CD4-positive, alpha-beta T cell (primary cell): Measurements from ENCODE around the gene WDR54. TPM values are rescaled to one million over a fixed set of nuclear protein-coding genes. Genes with fewer than 3 reads are reported as not detected.
"Not testable (repeated sequence)": the region's sequence is repeated elsewhere in the genome, so short reads cannot be mapped to it uniquely, and the experiment has no call there.

Experiments
- ATAC-seq: fragments of 200-7000 bp; cut with Tn5 transposase; one replicate; pipeline ENCODE4 v1.10.0; 2022; ENCODE audit warnings: mild to moderate bottlenecking; ENCODE audit not compliant: poor library complexity
- CTCF ChIA-PET: fragments of 350-600 bp; sonication (Branson Sonifier 250); formaldehyde crosslinking; loops from one replicate; lab custom pipeline; 2021; ENCODE audit warnings: antibody characterized with exemption, inconsistent platforms; lab: Charles Lee
- POLR2A ChIA-PET: fragments of 350-600 bp; sonication (Branson Sonifier 250); formaldehyde crosslinking; loops from one replicate; lab custom pipeline; 2021; ENCODE audit warnings: antibody characterized with exemption, inconsistent platforms; lab: Charles Lee
- DNase-seq, 14 experiments: peaks; one replicate each; pipeline ENCODE4 v3.0.0-alpha.2; 2013 to 2020; ENCODE audit warnings: mixed read lengths in 2 of 14
- H3K27ac ChIP-seq, 2 donors: one replicate each; pipeline versions ENCODE4 v1.5.1 to v1.7.0; 2013; ENCODE audit warnings: low read length in 2 of 2, low read depth in 1 of 2, mild to moderate bottlenecking in 1 of 2
- H3K27me3 ChIP-seq, 2 experiments: 1 replicate in 1 of 2; 2 replicates in 1 of 2; pipeline versions ENCODE4 v1.6.1 to v1.7.0; 2013; ENCODE audit warnings: low read length in 2 of 2, control low read depth in 1 of 2, mild to moderate bottlenecking in 1 of 2, moderate library complexity in 1 of 2; ENCODE audit not compliant: insufficient read depth in 2 of 2, control insufficient read depth in 1 of 2
- H3K36me3 ChIP-seq: one replicate; pipeline ENCODE4 v1.6.1; 2013; ENCODE audit warnings: low read length, control low read depth; ENCODE audit not compliant: insufficient read depth
- H3K4me1 ChIP-seq: one replicate; pipeline ENCODE4 v1.6.1; 2013; ENCODE audit warnings: low read length, control low read depth; ENCODE audit not compliant: insufficient read depth
- H3K4me3 ChIP-seq: one replicate; pipeline ENCODE4 v1.5.1; 2013; ENCODE audit warnings: mild to moderate bottlenecking, low read length, moderate library complexity
- H3K9me3 ChIP-seq, 2 experiments: 1 replicate in 1 of 2; 2 replicates in 1 of 2; pipeline versions ENCODE4 v1.6.1 to v1.7.0; 2013; ENCODE audit warnings: low read length in 2 of 2, mild to moderate bottlenecking in 2 of 2, control low read depth in 1 of 2, moderate library complexity in 1 of 2; ENCODE audit not compliant: control insufficient read depth in 1 of 2, insufficient read depth in 1 of 2
- H3K27ac Mint-ChIP-seq: one replicate; pipeline ENCODE4 v1.8.0; 2020; ENCODE audit warnings: mixed read lengths
- H3K27me3 Mint-ChIP-seq: one replicate; pipeline ENCODE4 v1.8.0; 2021; ENCODE audit warnings: mixed read lengths
- H3K36me3 Mint-ChIP-seq: one replicate; pipeline ENCODE4 v1.8.0; 2021; ENCODE audit warnings: low read depth, mixed read lengths
- H3K4me1 Mint-ChIP-seq: one replicate; pipeline ENCODE4 v1.8.0; 2021; ENCODE audit warnings: low read depth, mixed read lengths
- H3K4me3 Mint-ChIP-seq: one replicate; pipeline ENCODE4 v1.8.0; 2020; ENCODE audit warnings: mild to moderate bottlenecking, mixed read lengths
- H3K9me3 Mint-ChIP-seq: one replicate; pipeline ENCODE4 v1.8.0; 2020; ENCODE audit warnings: mixed read lengths
- CTCF ChIP-seq: fragments of 200-600 bp; IDR thresholded peaks from one replicate; pipeline ENCODE4 v1.8.0; 2022; ENCODE audit warnings: antibody characterized with exemption, mild to moderate bottlenecking
- intact Hi-C, 2 experiments: fragments of 100-400 bp; cut with DNase I in 1 of 2; cut with micrococcal nuclease in 1 of 2; formaldehyde crosslinking; loops; one replicate each; pipeline versions ENCODE4 v1.15.1 to v1.9.0; 2023 to 2025; cut with DNase I, micrococcal nuclease
- total RNA-seq, 174 experiments: library from RNA in 2 of 174; stranded (reverse) in 2 of 174; gene quantifications; one replicate each; pipeline ENCODE4 v1.2.3 and lab custom pipeline; 2021 to 2026

WDR54 gene
- total RNA-seq, 2 experiments from 2014 or later: 21.7 to 25.1 TPM

- Mint-ChIP-seq H3K4me1 (peaks cover 64% of the 10 kb centered on the region), H3K36me3 (peaks cover 32% of the 10 kb centered on the region), H3K27me3 (no peaks in the 10 kb centered on the region), H3K27ac (peak overlapping the region; percentile 98), H3K9me3 (no peaks in the 10 kb centered on the region), H3K4me3 (peak overlapping the region; percentile 95)
- ATAC-seq: peak; percentile 59
- TF ChIP-seq CTCF: no peak
- POLR2A ChIA-PET: interaction anchor here (0.9 to 6.5 kb wide), 29 partner anchors 13 to 1224 kb away, joined by 3 to 225 read pairs (median 5); partner anchors contain the start of genes AUP1, C2orf81, CCDC142 and CCT7
- CTCF ChIA-PET: interaction anchor here (0.9 to 6.2 kb wide), 5 partner anchors 14 to 75 kb away, joined by 3 to 61 read pairs (median 5); partner anchors contain the start of genes CCDC142, MRPL53 and TTC31
- intact Hi-C loops: loop anchor here (1.0 to 10.0 kb wide), 5 partner anchors 15 to 1223 kb away; partner anchors contain the start of genes CCT7 (in 2 of the 2), PRADC1 (in 2 of the 2), MRPL53 (in 1 of the 2) and TPRKB (in 1 of the 2)
- H3K36me3 ChIP-seq: peaks cover 18% of the 10 kb centered on the region
- H3K27ac ChIP-seq: peak overlapping the region; percentile 100
- peak; percentile 66 to 91 (median 79) for DNase-seq
- H3K4me3 ChIP-seq: peak overlapping the region; percentile 96
- no peaks in the 10 kb centered on the region for H3K9me3 ChIP-seq
- H3K4me1 ChIP-seq: peaks cover 49% of the 10 kb centered on the region
- no peaks in the 10 kb centered on the region for H3K27me3 ChIP-seq
Measured at GRCh38 chr2:74457549-74458131, 36.1 kb downstream of the WDR54 start.

GRCh38 chr2:74458132-74458937 is 36.8 kb downstream of the WDR54 start, which contains the start of gene WBP1:
Gene WBP1 (plus strand): TSS chr2:74458438. CDS start chr2:74458603, 165 bp downstream.
- no peaks in the 10 kb centered on the region for H3K27me3 Mint-ChIP-seq
- no peak for TF ChIP-seq CTCF
- H3K4me1 Mint-ChIP-seq: peaks cover 64% of the 10 kb centered on the region
- peak within 1 kb of the TSS; percentile 100 for H3K27ac ChIP-seq
- POLR2A ChIA-PET: interaction anchor here (0.5 to 6.5 kb wide), 33 partner anchors 12 to 1225 kb away, joined by 3 to 225 read pairs (median 5); partner anchors contain the start of genes AUP1, C2orf81, CCDC142 and CCT7
- H3K9me3 ChIP-seq: no peaks in the 10 kb centered on the region
- H3K4me1 ChIP-seq: peaks cover 44% of the 10 kb centered on the region
- H3K27ac Mint-ChIP-seq: peak within 1 kb of the TSS; percentile 98
- H3K4me3 ChIP-seq: peak within 1 kb of the TSS; percentile 96
- H3K9me3 Mint-ChIP-seq: no peaks in the 10 kb centered on the region
- peaks cover 39% of the 10 kb centered on the region for H3K36me3 Mint-ChIP-seq
- peak within 1 kb of the TSS; percentile 95 for H3K4me3 Mint-ChIP-seq
- DNase-seq (peak; percentile 96 to 100 (median 98)), ATAC-seq (peak; percentile 80)
- no peaks in the 10 kb centered on the region for H3K27me3 ChIP-seq
- intact Hi-C loops: loop anchor here (1.0 to 10.0 kb wide), 3 partner anchors 14 to 1224 kb away; partner anchors contain the start of genes CCT7 (in 2 of the 2), PRADC1 (in 2 of the 2), MRPL53 (in 1 of the 2) and TTC31 (in 1 of the 2)
- H3K36me3 ChIP-seq: peaks cover 25% of the 10 kb centered on the region
- CTCF ChIA-PET: interaction anchor here (0.6 to 6.2 kb wide), 6 partner anchors 10 to 74 kb away, joined by 3 to 61 read pairs (median 4); partner anchors contain the start of genes CCDC142, MRPL53 and TTC31

GRCh38 chr2:74458938-74459363 is 37.4 kb downstream of the WDR54 start:
- Mint-ChIP-seq H3K27me3 (no peaks in the 10 kb centered on the region), H3K4me1 (peaks cover 65% of the 10 kb centered on the region), H3K36me3 (peaks cover 40% of the 10 kb centered on the region), H3K4me3 (peak overlapping the region; percentile 95), H3K9me3 (no peaks in the 10 kb centered on the region), H3K27ac (peak overlapping the region; percentile 98)
- no peak for ATAC-seq
- Histone ChIP-seq H3K4me3 (peak overlapping the region; percentile 96), H3K27ac (peak overlapping the region; percentile 82 to 100), H3K27me3 (no peaks in the 10 kb centered on the region), H3K4me1 (peaks cover 46% of the 10 kb centered on the region), H3K9me3 (no peaks in the 10 kb centered on the region), H3K36me3 (peaks cover 25% of the 10 kb centered on the region)
- no peak for TF ChIP-seq CTCF
- POLR2A ChIA-PET: interaction anchor here (0.6 to 6.5 kb wide), 24 partner anchors 12 to 721 kb away, joined by 3 to 225 read pairs (median 6); partner anchors contain the start of genes AUP1, C2orf81, CCDC142 and HTRA2
- peak in 1 of 14 experiments; percentile 43 for DNase-seq
- CTCF ChIA-PET: interaction anchor here (0.6 to 6.2 kb wide), 4 partner anchors 10 to 73 kb away, joined by 3 to 61 read pairs (median 8); partner anchors contain the start of genes CCDC142, MRPL53 and TTC31
- intact Hi-C loops: loop anchor here (1.0 to 10.0 kb wide), 3 partner anchors 13 to 1224 kb away; partner anchors contain the start of genes CCT7 (in 2 of the 2), PRADC1 (in 2 of the 2), MRPL53 (in 1 of the 2) and TTC31 (in 1 of the 2)

GRCh38 chr2:74459503-74460118 is 38.1 kb downstream of the WDR54 start:
- peaks cover 66% of the 10 kb centered on the region for H3K4me1 Mint-ChIP-seq
- peaks cover 40% of the 10 kb centered on the region for H3K36me3 Mint-ChIP-seq
- CTCF ChIA-PET: interaction anchor here (6.2 kb wide), 1 partner anchor 22 kb away, joined by 61 read pairs; the partner anchor contains the start of genes CCDC142 and TTC31
- peaks cover 25% of the 10 kb centered on the region for H3K36me3 ChIP-seq
- H3K27ac ChIP-seq: peak overlapping the region in 1 of 2 donors; percentile 4
- peaks cover 48% of the 10 kb centered on the region for H3K4me1 ChIP-seq
- POLR2A ChIA-PET: interaction anchor here (1.7 to 6.5 kb wide), 6 partner anchors 11 to 115 kb away, joined by 5 to 225 read pairs (median 24); partner anchors contain the start of genes C2orf81, CCDC142, MRPL53 and PCGF1
- peak in 1 of 14 experiments; percentile 23 for DNase-seq
- H3K27me3 Mint-ChIP-seq, H3K27me3 ChIP-seq, H3K9me3 Mint-ChIP-seq, H3K9me3 ChIP-seq, ATAC-seq, H3K4me3 ChIP-seq: not testable (repeated sequence)
- intact Hi-C loops: loop anchor here (10.0 kb wide), 1 partner anchor 1225 kb away; the partner anchor contains the start of genes CCT7 (in 2 of the 2) and PRADC1 (in 2 of the 2)
- peak overlapping the region; percentile 98 for H3K27ac Mint-ChIP-seq
- H3K4me3 Mint-ChIP-seq: peak overlapping the region; percentile 95
